ENCODE measurements around the gene PRPF19.

PRPF19 gene

DNA sequence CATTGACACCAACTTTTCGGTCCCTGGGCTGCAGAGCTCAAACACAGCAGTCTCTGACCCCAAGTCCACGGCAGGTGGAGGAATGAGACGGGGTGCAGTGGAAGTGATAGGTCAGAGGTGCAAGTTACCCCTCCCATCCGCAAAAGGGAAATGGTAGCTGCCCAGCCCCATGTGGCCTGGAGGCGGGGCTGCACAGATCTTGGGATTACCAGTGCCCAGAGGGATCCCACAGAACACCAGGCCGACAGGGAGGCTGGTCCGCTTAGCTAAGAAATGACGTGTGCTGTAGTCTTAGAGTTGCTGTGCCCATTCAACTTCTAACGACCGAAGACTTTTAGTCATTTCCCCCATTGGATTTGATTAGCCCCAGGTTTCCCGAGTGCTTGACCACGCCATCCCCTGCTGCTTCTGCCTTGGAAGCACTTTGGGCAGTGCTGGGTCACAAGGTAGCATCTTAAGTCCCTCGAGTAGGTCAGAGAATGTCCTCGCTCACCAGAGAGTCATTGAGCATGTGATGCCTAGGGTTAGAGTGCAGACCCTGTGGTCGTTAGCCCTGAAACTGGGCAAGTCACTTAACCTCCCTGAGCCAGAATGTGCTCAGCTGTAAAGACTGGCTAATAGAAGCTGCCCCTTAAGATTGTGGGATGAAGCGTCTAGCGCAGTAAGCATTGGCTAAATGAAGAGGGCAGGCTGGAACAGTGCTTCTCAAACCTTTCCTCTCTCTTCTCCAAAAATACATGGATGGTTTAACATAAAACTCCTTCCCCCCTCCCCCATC is 54.9 kb downstream of the PRPF19 start:
- TF ChIP-seq, protein P1, sequence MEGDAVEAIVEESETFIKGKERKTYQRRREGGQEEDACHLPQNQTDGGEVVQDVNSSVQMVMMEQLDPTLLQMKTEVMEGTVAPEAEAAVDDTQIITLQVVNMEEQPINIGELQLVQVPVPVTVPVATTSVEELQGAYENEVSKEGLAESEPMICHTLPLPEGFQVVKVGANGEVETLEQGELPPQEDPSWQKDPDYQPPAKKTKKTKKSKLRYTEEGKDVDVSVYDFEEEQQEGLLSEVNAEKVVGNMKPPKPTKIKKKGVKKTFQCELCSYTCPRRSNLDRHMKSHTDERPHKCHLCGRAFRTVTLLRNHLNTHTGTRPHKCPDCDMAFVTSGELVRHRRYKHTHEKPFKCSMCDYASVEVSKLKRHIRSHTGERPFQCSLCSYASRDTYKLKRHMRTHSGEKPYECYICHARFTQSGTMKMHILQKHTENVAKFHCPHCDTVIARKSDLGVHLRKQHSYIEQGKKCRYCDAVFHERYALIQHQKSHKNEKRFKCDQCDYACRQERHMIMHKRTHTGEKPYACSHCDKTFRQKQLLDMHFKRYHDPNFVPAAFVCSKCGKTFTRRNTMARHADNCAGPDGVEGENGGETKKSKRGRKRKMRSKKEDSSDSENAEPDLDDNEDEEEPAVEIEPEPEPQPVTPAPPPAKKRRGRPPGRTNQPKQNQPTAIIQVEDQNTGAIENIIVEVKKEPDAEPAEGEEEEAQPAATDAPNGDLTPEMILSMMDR (IDR thresholded peaks at IDR 0.05; ENCODE audit: control extremely low read depth, extremely low read depth, low read depth, missing control alignments), result no peak
- no peak for DNase-seq (ENCODE audit: extremely low spot score)
- ChIA-PET CTCF (interaction anchor here (0.9 to 3.2 kb wide), 4 partner anchors 9 to 48 kb away, joined by 3 to 15 read pairs (median 4); no protein-coding TSS in a partner anchor), POLR2A (no interaction called here)

DNA sequence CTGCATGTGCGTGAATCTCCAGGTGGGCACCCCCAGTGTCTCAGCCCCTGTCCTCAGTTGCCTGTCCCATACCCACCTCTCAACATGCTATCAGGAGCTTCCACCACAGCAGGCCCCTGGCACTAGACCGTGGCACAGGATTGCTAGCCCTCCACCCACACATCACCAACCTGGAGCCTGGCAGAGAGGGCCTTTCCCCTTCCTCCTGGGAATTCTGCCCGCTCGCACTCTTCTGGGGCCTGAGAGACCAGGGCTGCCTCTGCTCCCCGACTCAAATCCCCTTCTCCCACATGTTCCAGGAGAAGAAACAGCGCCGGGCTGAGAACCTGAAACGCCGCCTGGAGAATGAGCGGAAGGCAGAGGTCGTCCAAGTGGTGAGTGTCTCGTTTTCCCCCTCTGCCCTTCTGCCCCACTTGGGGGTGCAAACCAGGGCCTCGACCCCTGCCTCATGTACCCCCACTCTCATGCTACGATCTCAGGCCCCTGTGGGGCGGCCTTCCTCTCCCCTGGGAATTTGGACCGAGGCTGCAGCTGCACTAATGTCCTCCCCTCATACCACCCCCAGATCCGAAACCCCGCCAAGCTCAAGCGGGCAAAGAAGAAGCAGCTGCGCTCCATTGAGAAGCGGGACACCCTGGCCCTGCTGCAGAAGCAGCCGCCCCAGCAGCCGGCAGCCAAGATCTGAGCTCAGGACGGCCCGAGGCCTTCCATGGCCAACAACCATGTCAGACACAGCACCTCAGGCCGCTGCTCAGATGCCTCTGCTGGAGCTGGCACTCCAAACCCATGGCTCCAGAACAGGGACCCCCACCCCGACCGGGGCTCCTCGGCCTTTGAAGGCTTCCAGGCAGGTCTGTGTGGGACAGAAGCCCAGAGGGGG is 56.5 kb downstream of the PRPF19 start:
- DNase-seq (ENCODE audit: extremely low spot score), result no peak
- CTCF ChIA-PET, result interaction anchor here (1.2 to 3.2 kb wide), 3 partner anchors 11 to 38 kb away, joined by 4 to 15 read pairs (median 6); no protein-coding TSS in a partner anchor
- POLR2A ChIA-PET, result no interaction called here
- TF ChIP-seq, protein P1 (IDR thresholded peaks at IDR 0.05; ENCODE audit: control extremely low read depth, extremely low read depth, low read depth, missing control alignments), result no peak

DNA sequence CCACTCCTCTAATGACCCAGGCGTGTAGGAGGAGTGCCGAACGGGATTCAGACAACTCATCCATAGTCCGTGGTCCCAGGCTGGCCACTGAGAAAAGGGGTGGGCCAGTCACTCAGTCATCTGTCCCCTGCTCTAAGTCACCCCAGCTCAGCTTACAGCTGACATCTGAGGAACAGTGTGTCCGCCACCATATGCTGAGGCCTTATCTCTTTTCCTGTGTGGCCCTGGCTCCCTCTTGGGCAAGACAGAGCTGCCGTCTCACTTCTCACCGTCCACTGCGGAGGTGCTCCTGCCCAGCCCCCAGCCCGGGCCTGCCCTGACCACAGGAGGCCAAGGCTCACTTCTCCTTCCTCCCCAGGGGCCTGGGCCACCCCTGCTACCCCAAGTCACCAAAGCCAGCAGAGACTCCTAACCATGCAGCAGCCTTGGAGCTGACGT is 57.7 kb downstream of the PRPF19 start:
- TF ChIP-seq, protein P1 (IDR thresholded peaks at IDR 0.05; ENCODE audit: control extremely low read depth, extremely low read depth, low read depth, missing control alignments), result no peak
- no peak for DNase-seq (ENCODE audit: extremely low spot score)
- ChIA-PET POLR2A (no interaction called here), CTCF (interaction anchor here (0.8 to 3.2 kb wide), 3 partner anchors 11 to 50 kb away, joined by 3 to 15 read pairs (median 4); no protein-coding TSS in a partner anchor)

DNA sequence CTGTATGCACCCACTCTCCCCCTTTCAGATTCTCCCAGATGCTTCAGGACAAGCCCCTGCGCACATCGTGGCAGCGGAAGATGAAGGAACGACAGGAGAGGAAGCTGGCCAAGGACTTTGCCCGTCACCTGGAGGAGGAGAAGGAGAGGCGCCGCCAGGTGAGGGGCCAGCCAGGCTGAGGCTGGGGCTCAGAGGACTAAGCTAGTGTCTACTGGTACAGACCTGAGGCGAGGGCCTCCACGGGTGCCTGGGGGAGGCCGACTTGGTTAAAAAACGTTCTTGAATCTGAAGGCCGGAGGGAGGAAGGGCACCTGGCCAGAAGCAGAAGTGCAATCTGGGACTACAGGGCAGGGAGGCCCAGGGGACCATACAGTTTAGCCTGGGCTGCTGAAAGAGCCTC is 58.5 kb downstream of the PRPF19 start:
- ChIA-PET CTCF (interaction anchor here (0.8 to 3.2 kb wide), 3 partner anchors 11 to 51 kb away, joined by 3 to 15 read pairs (median 4); no protein-coding TSS in a partner anchor), POLR2A (no interaction called here)
- TF ChIP-seq, protein P1 (IDR thresholded peaks at IDR 0.05; ENCODE audit: control extremely low read depth, extremely low read depth, low read depth, missing control alignments), result no peak
- DNase-seq (ENCODE audit: extremely low spot score), result no peak

DNA sequence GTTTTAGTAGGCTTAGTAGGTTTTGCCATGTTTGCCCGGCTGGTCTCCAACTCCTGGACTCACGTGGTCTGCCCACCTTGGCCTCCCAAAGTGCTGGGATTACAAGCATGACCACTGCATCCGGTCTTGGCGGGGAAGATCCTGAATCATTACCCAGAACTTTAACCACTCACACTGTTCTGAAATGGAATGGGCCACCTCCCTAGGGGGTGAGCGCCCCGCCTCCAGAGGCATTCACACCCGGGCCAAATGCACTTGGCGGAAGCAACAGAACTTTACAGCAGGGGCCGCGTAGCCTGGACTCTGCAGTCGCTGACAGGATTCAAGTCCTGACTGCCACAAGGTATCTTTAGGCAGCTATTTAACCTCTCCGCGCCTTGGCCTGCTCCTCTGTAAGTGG is 59.1 kb downstream of the PRPF19 start:
- CTCF ChIA-PET, result interaction anchor here (1.5 kb wide), 2 partner anchors 52 to 72 kb away, joined by 3 to 6 read pairs; no protein-coding TSS in a partner anchor
- POLR2A ChIA-PET, result interaction anchor here (0.5 kb wide), 1 partner anchor 28 kb away, joined by 3 read pairs; no protein-coding TSS in a partner anchor
- TF ChIP-seq, protein P1 (IDR thresholded peaks at IDR 0.05; ENCODE audit: control extremely low read depth, extremely low read depth, low read depth, missing control alignments), result no peak
- no peak for DNase-seq (ENCODE audit: extremely low spot score)

DNA sequence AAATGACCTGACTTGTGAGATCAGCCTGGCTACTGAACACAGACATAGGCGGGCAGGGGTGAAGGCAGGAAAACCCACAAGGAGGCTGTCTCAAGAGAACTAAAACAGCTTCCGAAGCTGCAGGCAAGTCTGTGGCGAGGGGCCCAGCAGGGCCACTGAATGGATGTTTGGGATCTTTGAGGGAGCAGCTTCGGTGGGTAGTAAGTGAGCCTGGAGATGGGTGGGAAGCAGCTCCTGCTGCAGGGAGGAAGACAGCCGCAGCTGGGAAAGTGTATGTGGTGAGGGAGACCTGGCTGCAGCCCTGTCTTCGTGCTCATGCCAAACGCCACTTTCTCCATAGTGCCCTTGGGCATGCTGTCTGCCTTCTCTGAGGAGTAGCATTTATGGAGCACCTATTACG is 61.0 kb downstream of the PRPF19 start:
- TF ChIP-seq, protein P1 (IDR thresholded peaks at IDR 0.05; ENCODE audit: control extremely low read depth, extremely low read depth, low read depth, missing control alignments), result no peak
- CTCF ChIA-PET, result interaction anchor here (0.9 to 3.4 kb wide), 4 partner anchors 14 to 70 kb away, joined by 3 to 21 read pairs (median 6); no protein-coding TSS in a partner anchor
- POLR2A ChIA-PET, result no interaction called here

More for the DNA sequence above, 61.0 kb downstream of the PRPF19 start:
- no peak for DNase-seq (ENCODE audit: extremely low spot score)

All from GM10248 (cell line).